Peyer's patch (tissue), 4 donors: ENCODE measurements around the gene BUD23.

Experiments used
- CTCF ChIP-seq, 6 experiments: fragments of 450-650 bp in 4 of 6; fragments of 200-600 bp in 2 of 6; sonication (generic) in 1 of 6; IDR thresholded peaks; one replicate each; pipeline ENCODE4 v1.5.1; 2017 to 2019; ENCODE audit warnings: antibody characterized with exemption in 6 of 6, mild to moderate bottlenecking in 3 of 6, moderate library complexity in 1 of 6
- POLR2A ChIP-seq, 2 donors: fragments of 450-650 bp; IDR thresholded peaks; one replicate each; pipeline ENCODE4 v1.5.1; 2017; ENCODE audit warnings: antibody characterized with exemption in 2 of 2, mild to moderate bottlenecking in 2 of 2, moderate library complexity in 2 of 2

DNA sequence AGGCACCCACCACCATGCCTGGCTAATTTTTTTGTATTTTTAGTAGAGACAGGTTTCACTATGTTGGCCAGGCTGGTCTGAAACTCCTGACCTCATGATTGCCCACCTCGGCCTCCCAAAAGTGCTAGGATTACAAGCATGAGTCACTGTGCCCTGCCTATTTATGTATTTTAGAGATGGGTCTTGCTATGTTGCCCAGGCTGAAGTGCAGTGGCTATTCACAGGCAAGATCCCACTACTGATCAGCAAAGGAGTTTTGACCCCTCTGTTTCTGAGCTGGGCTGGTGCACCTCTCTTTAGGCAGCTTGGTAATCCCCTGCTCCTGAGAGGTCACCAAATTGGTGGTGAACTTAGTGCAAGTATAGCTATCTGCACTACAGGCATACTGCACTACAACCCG is 49.0 kb downstream of the BUD23 start:
- no peak for TF ChIP-seq CTCF (IDR thresholded peaks at IDR 0.05)
- no peak for TF ChIP-seq POLR2A (IDR thresholded peaks at IDR 0.05)
